GM12878 (cell line): ENCODE results near the gene C19orf44. TPM values are rescaled to one million over a fixed set of nuclear protein-coding genes. Genes with fewer than 3 reads are reported as not detected.
"Not testable (repeated sequence)": the region's sequence is repeated elsewhere in the genome, so short reads cannot be mapped to it uniquely, and the experiment has no call there.

Source experiments
- ATAC-seq: fragments of 200-7000 bp; cut with Tn5 transposase; 3 replicates; pipeline ENCODE4 v1.9.1; 2020; ENCODE audit warnings: mild to moderate bottlenecking, moderate library complexity
- BruUV-seq: library from RNA; stranded (reverse); fragments of 400-500 nt; replicated peaks from 2 replicates; lab custom pipeline; 2021; lab: Mats Ljungman, UMichigan
- CTCF ChIA-PET: fragments of 300-600 bp; sonication (Branson Sonifier 250); formaldehyde crosslinking; extraction: SDS; loops from one replicate; lab custom pipeline; 2021; ENCODE audit warnings: inconsistent platforms; lab: Yijun Ruan, JAX
- POLR2A ChIA-PET: fragments of 350-600 bp; formaldehyde crosslinking; extraction: SDS; loops from one replicate; lab custom pipeline; 2021; ENCODE audit warnings: inconsistent platforms; lab: Charles Lee
- RAD21 ChIA-PET: fragments of 300-600 bp; sonication (Branson Sonifier 250); formaldehyde crosslinking; loops from one replicate; lab custom pipeline; 2023; ENCODE audit warnings: antibody characterized with exemption; ENCODE audit not compliant: unreplicated experiment; lab: Charles Lee
- SMC1A ChIA-PET: fragments of 300-600 bp; sonication (Branson Sonifier 250); formaldehyde crosslinking; loops from one replicate; lab custom pipeline; 2023; ENCODE audit not compliant: unreplicated experiment, uncharacterized antibody; lab: Charles Lee
- DNase-seq: peaks from one replicate; pipeline ENCODE4 v3.0.0-alpha.2; 2011; ENCODE audit warnings: low read depth, low spot score
- FAIRE-seq: peaks from 3 replicates; lab custom pipeline; 2011; peaks lifted over from hg19 to GRCh38; lab: Jason Lieb, UNC
- H2AFZ ChIP-seq: 2 replicates; pipeline ENCODE4 v1.6.0; 2011; ENCODE audit warnings: low read depth, low read length, control low read depth; ENCODE audit not compliant: control insufficient read depth
- H3K27ac ChIP-seq: 2 replicates; pipeline ENCODE4 v1.5.1; 2011; ENCODE audit warnings: control low read depth; ENCODE audit not compliant: control insufficient read depth, insufficient read depth
- H3K27me3 ChIP-seq, 2 experiments: replicated peaks in 1 of 2; 2 replicates each; pipeline versions ENCODE4 v1.6.0 to v1.6.1; 2011; ENCODE audit warnings: low read length in 1 of 2; ENCODE audit not compliant: control insufficient read depth in 2 of 2, insufficient read depth in 2 of 2
- H3K36me3 ChIP-seq, 2 experiments: 2 replicates each; pipeline ENCODE4 v1.5.1; 2011; ENCODE audit warnings: low read length in 1 of 2; ENCODE audit not compliant: control insufficient read depth in 2 of 2, insufficient read depth in 2 of 2
- H3K4me1 ChIP-seq: 2 replicates; pipeline ENCODE4 v1.6.1; 2011; ENCODE audit warnings: mild to moderate bottlenecking, low read length, moderate library complexity, mixed read lengths; ENCODE audit not compliant: control insufficient read depth, insufficient read depth
- H3K4me2 ChIP-seq: 2 replicates; pipeline ENCODE4 v1.6.0; 2011; ENCODE audit warnings: control low read depth; ENCODE audit not compliant: control insufficient read depth, insufficient read depth
- H3K4me3 ChIP-seq: fragments of 200-600 bp; sonication (generic); 2 replicates; pipeline ENCODE4 v1.5.1; 2016
- H3K79me2 ChIP-seq: 2 replicates; pipeline ENCODE4 v1.6.0; 2011; ENCODE audit warnings: low read length; ENCODE audit not compliant: control insufficient read depth, insufficient read depth
- H3K9ac ChIP-seq: 2 replicates; pipeline ENCODE4 v1.8.0; 2011; ENCODE audit warnings: low read length, control low read depth, mixed read lengths; ENCODE audit not compliant: control insufficient read depth, insufficient read depth
- H3K9me3 ChIP-seq: replicated peaks from 3 replicates; pipeline ENCODE4 v1.5.1; 2011; ENCODE audit warnings: mild to moderate bottlenecking, low read length; ENCODE audit not compliant: control insufficient read depth, insufficient read depth
- H4K20me1 ChIP-seq: 2 replicates; pipeline ENCODE4 v1.6.0; 2011; ENCODE audit not compliant: control insufficient read depth, insufficient read depth
- BCL11A ChIP-seq: IDR thresholded peaks from 2 replicates; pipeline ENCODE4 v1.6.1; 2011; ENCODE audit warnings: low read depth, low read length
- BRCA1 ChIP-seq: IDR thresholded peaks from 2 replicates; pipeline ENCODE4 v1.6.1; 2011; ENCODE audit warnings: low read depth, low read length, improper control_type of control experiment
- GATAD2B ChIP-seq: fragments of 450-650 bp; conservative IDR thresholded peaks from 2 replicates; pipeline ENCODE4 v1.6.1; 2017; ENCODE audit warnings: low read depth, mild to moderate bottlenecking, moderate library complexity
- JUNB ChIP-seq: IDR thresholded peaks from 2 replicates; pipeline ENCODE4 v1.6.1; 2016; ENCODE audit warnings: antibody characterized with exemption, mild to moderate bottlenecking
- LARP7 ChIP-seq: fragments of 450-650 bp; IDR thresholded peaks from 2 replicates; pipeline ENCODE4 v1.6.1; 2017; ENCODE audit warnings: mild to moderate bottlenecking
- NR2C1 ChIP-seq: fragments of 450-650 bp; IDR thresholded peaks from 2 replicates; pipeline ENCODE4 v1.6.1; 2017; ENCODE audit warnings: antibody characterized with exemption, mild to moderate bottlenecking, moderate library complexity
- NR2C2 ChIP-seq: IDR thresholded peaks from 2 replicates; pipeline ENCODE4 v1.6.1; 2011; ENCODE audit warnings: borderline replicate concordance, low read depth; ENCODE audit not compliant: control insufficient read depth, insufficient read length
- PML ChIP-seq: IDR thresholded peaks from 2 replicates; pipeline ENCODE4 v1.6.1; 2012; ENCODE audit warnings: low read length, inconsistent platforms
- POLR2A ChIP-seq: IDR thresholded peaks from 2 replicates; pipeline ENCODE4 v1.6.1; 2011; ENCODE audit warnings: low read depth, mild to moderate bottlenecking, low read length
- SMARCA5 ChIP-seq: fragments of 450-650 bp; IDR thresholded peaks from 2 replicates; pipeline ENCODE4 v1.6.1; 2017; ENCODE audit warnings: mild to moderate bottlenecking
- STAT3 ChIP-seq: IDR thresholded peaks from 2 replicates; pipeline ENCODE4 v1.6.1; 2011; ENCODE audit warnings: low read depth, low read length, improper control_type of control experiment
- TCF12 ChIP-seq: IDR thresholded peaks from 2 replicates; pipeline ENCODE4 v1.6.1; 2011; ENCODE audit warnings: low read depth, mild to moderate bottlenecking, low read length
- TCF3 ChIP-seq: IDR thresholded peaks from 2 replicates; pipeline ENCODE4 v1.6.1; 2012; ENCODE audit warnings: low read depth, mild to moderate bottlenecking, low read length, borderline replicate concordance; ENCODE audit not compliant: insufficient read depth
- YBX1 ChIP-seq: fragments of 450-650 bp; IDR thresholded peaks from 2 replicates; pipeline ENCODE4 v1.6.1; 2016; ENCODE audit warnings: antibody characterized with exemption
- WGBS: methylation state at CpG from one replicate; pipeline ENCODE4 v1.1.6; 2016; ENCODE audit warnings: low lambda C conversion rate; ENCODE audit not compliant: insufficient replicate concordance, insufficient coverage; ENCODE audit errors: missing lambda C conversion rate; 5-methylcytosine and 5-hydroxymethylcytosine counted together
- in situ Hi-C: fragments of 300-500 bp; cut with MboI; formaldehyde crosslinking; loops from 9 replicates; pipeline ENCODE4 v1.14.3; 2018; ENCODE audit warnings: mixed read lengths
- intact Hi-C: fragments of 100-400 bp; cut with micrococcal nuclease; formaldehyde crosslinking; loops from one replicate; pipeline ENCODE4 v1.14.2; 2022; ENCODE audit not compliant: unreplicated experiment
- polyA plus RNA-seq, 11 experiments: library from polyadenylated mRNA; depleted of rRNA in 4 of 11; unstranded in 6 of 11; stranded (reverse) in 5 of 11; fragments of >200 nt; fragmentation: Nextera tagmentation in 4 of 11; fragmentation: Illumina TruSeq in 1 of 11; extraction: Ambion mirVana in 4 of 11; extraction: Trizol in 1 of 11; gene quantifications; 1 replicate in 1 of 11; 2 replicates in 10 of 11; pipeline versions ENCODE4 v1.2.1 to v1.2.3, GENCODE V29; 2011 to 2016; ENCODE audit warnings: inconsistent platforms in 2 of 11, missing spikeins in 2 of 11, low read depth in 1 of 11
- total RNA-seq, 4 experiments: library from RNA; depleted of rRNA in 3 of 4; stranded (reverse); fragments of >200 nt in 3 of 4; fragmentation: Illumina TruSeq in 1 of 4; extraction: Trizol in 1 of 4; gene quantifications; 2 replicates each; pipeline versions ENCODE4 v1.2.1 to v1.2.3, GENCODE V29; 2013 to 2021
- TF ChIP-seq, protein P1 (sequence below): IDR thresholded peaks from 2 replicates; pipeline ENCODE4 v1.6.1; 2012; ENCODE audit warnings: low read depth, low read length, improper control_type of control experiment

The C19orf44 gene
- total and polyA plus RNA-seq, 10 of the 15 experiments (the other 5 are each of a cell fraction or from before 2014, with no cell fraction given): 0.26 to 5.2 (median 3.6) TPM

DNA sequence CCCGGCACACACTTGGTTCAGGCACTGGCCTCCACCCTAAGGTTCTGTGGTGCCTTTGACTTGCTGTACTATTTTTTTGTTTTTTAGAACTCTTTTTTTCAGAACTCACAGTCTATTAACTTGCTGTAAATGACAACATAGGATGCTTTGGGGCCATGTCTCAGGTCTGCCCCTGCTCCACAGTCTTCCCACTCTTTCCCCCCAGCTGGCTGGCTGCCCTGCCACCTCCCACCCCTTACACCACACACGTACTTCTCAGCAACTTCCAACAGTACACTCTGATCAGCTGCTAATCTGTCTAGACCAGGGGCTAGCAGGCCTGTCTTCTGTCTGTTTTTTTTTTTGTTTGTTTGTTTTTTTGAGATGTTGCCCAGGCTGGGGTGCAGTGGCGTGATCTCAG is 8.1 kb downstream of the C19orf44 start:
- Histone ChIP-seq H3K4me2 (no peak overlapping the region), H3K4me1 (no peaks in the 10 kb centered on the region), H3K27me3 (no peaks in the 10 kb centered on the region), H4K20me1 (no peaks in the 10 kb centered on the region), H3K4me3 (no peak overlapping the region), H3K9me3 (no peaks in the 10 kb centered on the region), H3K79me2 (no peaks in the 10 kb centered on the region), H3K27ac (no peak overlapping the region), H3K9ac (no peak overlapping the region), H2AFZ (no peak overlapping the region), H3K36me3 (peaks cover 0 to 4% of the 10 kb centered on the region in 2 experiments)
- no TSS peak for BruUV-seq
- 62% methylated on average over 3 of the region's 3 CpGs for WGBS
- POLR2A ChIA-PET: no interaction called here
- TF ChIP-seq PML (no peak), NR2C2 (no peak), NR2C1 (no peak), LARP7 (no peak), BRCA1 (no peak), BCL11A (no peak), POLR2A (no peak), STAT3 (no peak), JUNB (no peak), GATAD2B (no peak), TCF3 (no peak), TCF12 (no peak), YBX1 (no peak), SMARCA5 (no peak)
- TF ChIP-seq, protein P1, sequence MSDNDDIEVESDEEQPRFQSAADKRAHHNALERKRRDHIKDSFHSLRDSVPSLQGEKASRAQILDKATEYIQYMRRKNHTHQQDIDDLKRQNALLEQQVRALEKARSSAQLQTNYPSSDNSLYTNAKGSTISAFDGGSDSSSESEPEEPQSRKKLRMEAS: no peak
- RAD21 ChIA-PET: no interaction called here
- intact Hi-C loops: no loop called here
- in situ Hi-C loops: no loop called here
- SMC1A ChIA-PET: no interaction called here
- DNase-seq (no peak), FAIRE-seq (no peak), ATAC-seq (no peak)
- CTCF ChIA-PET: no interaction called here

DNA sequence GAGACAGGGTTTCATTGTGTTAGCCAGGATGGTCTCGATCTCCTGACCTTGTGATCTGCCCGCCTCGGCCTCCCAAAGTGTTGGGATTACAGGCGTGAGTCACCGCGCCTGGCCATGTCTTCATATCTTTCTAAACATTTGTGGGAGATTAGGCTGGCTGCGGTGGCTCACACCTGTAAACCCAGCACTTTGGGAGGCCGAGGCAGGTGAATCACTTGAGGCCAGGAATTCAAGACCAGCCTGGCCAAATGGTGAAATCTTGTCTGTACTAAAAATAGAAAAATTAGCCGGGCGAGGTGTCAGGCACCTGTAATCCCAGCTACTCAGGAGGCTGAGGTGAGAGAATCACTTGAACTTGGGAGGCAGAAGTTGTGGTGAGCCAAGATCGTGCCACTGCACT is 10.0 kb downstream of the C19orf44 start:
- H3K79me2 ChIP-seq, DNase-seq, RAD21 ChIA-PET, H4K20me1 ChIP-seq, FAIRE-seq, CTCF ChIA-PET, H2AFZ ChIP-seq, BruUV-seq, H3K9ac ChIP-seq, H3K36me3 ChIP-seq, H3K9me3 ChIP-seq, intact Hi-C loops, H3K27me3 ChIP-seq, H3K4me1 ChIP-seq, H3K27ac ChIP-seq, ATAC-seq, SMC1A ChIA-PET, H3K4me2 ChIP-seq, H3K4me3 ChIP-seq, in situ Hi-C loops: not testable (repeated sequence)
- WGBS: 89% methylated on average over 11 of the region's 11 CpGs
- POLR2A ChIA-PET: interaction anchor here (0.7 kb wide), 1 partner anchor 81 kb away, joined by 3 read pairs; no protein-coding TSS in a partner anchor
